ENCODE data around the gene CHMP2A. TPM values are rescaled to one million over a fixed set of nuclear protein-coding genes. Genes with fewer than 3 reads are reported as not detected.

Gene CHMP2A
- total and polyA plus RNA-seq, 2 experiments from 2014 or later, result 92.2 to 145 TPM

DNA sequence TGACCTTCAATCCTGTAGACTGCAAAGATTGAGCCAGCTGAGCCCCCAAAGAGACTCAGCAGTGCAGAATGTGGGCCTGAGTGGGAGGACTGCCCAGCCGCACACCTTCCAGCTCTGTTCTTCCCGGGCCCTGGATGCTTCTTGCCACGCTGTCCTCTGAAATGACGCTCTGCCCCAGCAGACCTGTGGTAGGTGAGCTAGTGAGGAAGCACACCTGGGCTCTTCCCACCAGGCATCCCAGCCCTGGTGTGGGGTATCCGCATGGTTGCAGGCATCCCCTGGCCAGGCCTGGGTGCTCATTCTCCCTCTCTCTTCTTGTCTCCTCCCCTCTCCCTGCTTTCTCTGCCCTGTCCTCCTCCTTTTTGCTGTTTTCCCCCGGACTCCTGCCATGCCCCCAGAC, 28.1 kb upstream of the CHMP2A start:
- Histone ChIP-seq H3K4me2 (no peak overlapping the region), H2AFZ (no peak overlapping the region), H3K79me2 (replicated peaks; ENCODE audit: insufficient read depth) (peaks cover 11% of the 10 kb centered on the region; the same call in 1 of the 2 replicates), H3K27ac (ENCODE audit: low read depth) (no peak overlapping the region), H3K36me3 (ENCODE audit: insufficient read depth) (no peaks in the 10 kb centered on the region; the same call in 1 of the 2 replicates), H3F3A (replicated peaks; ENCODE audit: low read depth) (peaks cover 6% of the 10 kb centered on the region; the same call in 1 of the 2 replicates), H3K9me2 (ENCODE audit: insufficient read depth) (no peaks in the 10 kb centered on the region), H3K4me1 (ENCODE audit: insufficient read depth) (no peaks in the 10 kb centered on the region), H3K4me3 (no peak overlapping the region), H4K20me1 (replicated peaks; ENCODE audit: insufficient read depth) (0 out of 2 replicates have a peak, but pooled peaks cover 11% of the 10 kb centered on the region), H3K27me3 (ENCODE audit: insufficient read depth) (no peaks in the 10 kb centered on the region)
- DNase-seq (ENCODE audit: low spot score), result no peak
- Mint-ChIP-seq H3K4me3 (no peak overlapping the region; the same call in 2 of the 3 replicates), H3K27me3 (ENCODE audit: insufficient read depth, low read depth, poor library complexity) (peaks cover 10% of the 10 kb centered on the region), H3K36me3 (ENCODE audit: low read depth) (peaks cover 22% of the 10 kb centered on the region), H3K9me3 (peaks cover 3% of the 10 kb centered on the region; the same call in 1 of the 3 replicates), H3K27ac (no peak overlapping the region), H3K4me1 (peaks cover 12% of the 10 kb centered on the region)
- ATAC-seq, result no peak
- TF ChIP-seq, protein P1, sequence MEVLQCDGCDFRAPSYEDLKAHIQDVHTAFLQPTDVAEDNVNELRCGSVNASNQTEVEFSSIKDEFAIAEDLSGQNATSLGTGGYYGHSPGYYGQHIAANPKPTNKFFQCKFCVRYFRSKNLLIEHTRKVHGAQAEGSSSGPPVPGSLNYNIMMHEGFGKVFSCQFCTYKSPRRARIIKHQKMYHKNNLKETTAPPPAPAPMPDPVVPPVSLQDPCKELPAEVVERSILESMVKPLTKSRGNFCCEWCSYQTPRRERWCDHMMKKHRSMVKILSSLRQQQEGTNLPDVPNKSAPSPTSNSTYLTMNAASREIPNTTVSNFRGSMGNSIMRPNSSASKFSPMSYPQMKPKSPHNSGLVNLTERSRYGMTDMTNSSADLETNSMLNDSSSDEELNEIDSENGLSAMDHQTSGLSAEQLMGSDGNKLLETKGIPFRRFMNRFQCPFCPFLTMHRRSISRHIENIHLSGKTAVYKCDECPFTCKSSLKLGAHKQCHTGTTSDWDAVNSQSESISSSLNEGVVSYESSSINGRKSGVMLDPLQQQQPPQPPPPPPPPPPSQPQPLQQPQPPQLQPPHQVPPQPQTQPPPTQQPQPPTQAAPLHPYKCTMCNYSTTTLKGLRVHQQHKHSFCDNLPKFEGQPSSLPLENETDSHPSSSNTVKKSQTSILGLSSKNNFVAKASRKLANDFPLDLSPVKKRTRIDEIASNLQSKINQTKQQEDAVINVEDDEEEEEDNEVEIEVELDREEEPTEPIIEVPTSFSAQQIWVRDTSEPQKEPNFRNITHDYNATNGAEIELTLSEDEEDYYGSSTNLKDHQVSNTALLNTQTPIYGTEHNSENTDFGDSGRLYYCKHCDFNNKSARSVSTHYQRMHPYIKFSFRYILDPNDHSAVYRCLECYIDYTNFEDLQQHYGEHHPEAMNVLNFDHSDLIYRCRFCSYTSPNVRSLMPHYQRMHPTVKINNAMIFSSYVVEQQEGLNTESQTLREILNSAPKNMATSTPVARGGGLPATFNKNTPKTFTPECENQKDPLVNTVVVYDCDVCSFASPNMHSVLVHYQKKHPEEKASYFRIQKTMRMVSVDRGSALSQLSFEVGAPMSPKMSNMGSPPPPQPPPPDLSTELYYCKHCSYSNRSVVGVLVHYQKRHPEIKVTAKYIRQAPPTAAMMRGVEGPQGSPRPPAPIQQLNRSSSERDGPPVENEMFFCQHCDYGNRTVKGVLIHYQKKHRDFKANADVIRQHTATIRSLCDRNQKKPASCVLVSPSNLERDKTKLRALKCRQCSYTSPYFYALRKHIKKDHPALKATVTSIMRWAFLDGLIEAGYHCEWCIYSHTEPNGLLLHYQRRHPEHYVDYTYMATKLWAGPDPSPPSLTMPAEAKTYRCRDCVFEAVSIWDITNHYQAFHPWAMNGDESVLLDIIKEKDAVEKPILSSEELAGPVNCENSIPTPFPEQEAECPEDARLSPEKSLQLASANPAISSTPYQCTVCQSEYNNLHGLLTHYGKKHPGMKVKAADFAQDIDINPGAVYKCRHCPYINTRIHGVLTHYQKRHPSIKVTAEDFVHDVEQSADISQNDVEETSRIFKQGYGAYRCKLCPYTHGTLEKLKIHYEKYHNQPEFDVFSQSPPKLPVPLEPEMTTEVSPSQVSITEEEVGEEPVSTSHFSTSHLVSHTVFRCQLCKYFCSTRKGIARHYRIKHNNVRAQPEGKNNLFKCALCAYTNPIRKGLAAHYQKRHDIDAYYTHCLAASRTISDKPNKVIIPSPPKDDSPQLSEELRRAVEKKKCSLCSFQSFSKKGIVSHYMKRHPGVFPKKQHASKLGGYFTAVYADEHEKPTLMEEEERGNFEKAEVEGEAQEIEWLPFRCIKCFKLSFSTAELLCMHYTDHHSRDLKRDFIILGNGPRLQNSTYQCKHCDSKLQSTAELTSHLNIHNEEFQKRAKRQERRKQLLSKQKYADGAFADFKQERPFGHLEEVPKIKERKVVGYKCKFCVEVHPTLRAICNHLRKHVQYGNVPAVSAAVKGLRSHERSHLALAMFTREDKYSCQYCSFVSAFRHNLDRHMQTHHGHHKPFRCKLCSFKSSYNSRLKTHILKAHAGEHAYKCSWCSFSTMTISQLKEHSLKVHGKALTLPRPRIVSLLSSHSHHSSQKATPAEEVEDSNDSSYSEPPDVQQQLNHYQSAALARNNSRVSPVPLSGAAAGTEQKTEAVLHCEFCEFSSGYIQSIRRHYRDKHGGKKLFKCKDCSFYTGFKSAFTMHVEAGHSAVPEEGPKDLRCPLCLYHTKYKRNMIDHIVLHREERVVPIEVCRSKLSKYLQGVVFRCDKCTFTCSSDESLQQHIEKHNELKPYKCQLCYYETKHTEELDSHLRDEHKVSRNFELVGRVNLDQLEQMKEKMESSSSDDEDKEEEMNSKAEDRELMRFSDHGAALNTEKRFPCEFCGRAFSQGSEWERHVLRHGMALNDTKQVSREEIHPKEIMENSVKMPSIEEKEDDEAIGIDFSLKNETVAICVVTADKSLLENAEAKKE (CRISPR knock-in tag; IDR thresholded peaks at IDR 0.05), result no peak
- TF ChIP-seq NANOG (IDR thresholded peaks at IDR 0.05; ENCODE audit: borderline replicate concordance), result no peak
- no peak for TF ChIP-seq EZH2phosphoT487 (IDR thresholded peaks at IDR 0.05; ENCODE audit: unreplicated experiment)
- no peak for TF ChIP-seq EZH2 (IDR thresholded peaks at IDR 0.05; ENCODE audit: low read depth, unreplicated experiment)
- TF ChIP-seq CTCF (conservative IDR thresholded peaks at IDR 0.05; ENCODE audit: low read depth in 2 of 2), result no peak
- no peak for TF ChIP-seq ETS1 (IDR thresholded peaks at IDR 0.05)
- TF ChIP-seq CREB1 (CRISPR knock-in tag; IDR thresholded peaks at IDR 0.05; ENCODE audit: low read depth), result no peak
- no peak for TF ChIP-seq JUNB (IDR thresholded peaks at IDR 0.05; ENCODE audit: unreplicated experiment)
- no peak for TF ChIP-seq POLR2AphosphoS5 (IDR thresholded peaks at IDR 0.05; ENCODE audit: low read depth)
- no peak for TF ChIP-seq STAT1 (IDR thresholded peaks at IDR 0.05; ENCODE audit: unreplicated experiment)
- TF ChIP-seq ZNF331 (CRISPR knock-in tag; IDR thresholded peaks at IDR 0.05; ENCODE audit: low read depth), result no peak
- no peak for TF ChIP-seq ZNF114 (CRISPR knock-in tag; IDR thresholded peaks at IDR 0.05)
- TF ChIP-seq, protein P2, sequence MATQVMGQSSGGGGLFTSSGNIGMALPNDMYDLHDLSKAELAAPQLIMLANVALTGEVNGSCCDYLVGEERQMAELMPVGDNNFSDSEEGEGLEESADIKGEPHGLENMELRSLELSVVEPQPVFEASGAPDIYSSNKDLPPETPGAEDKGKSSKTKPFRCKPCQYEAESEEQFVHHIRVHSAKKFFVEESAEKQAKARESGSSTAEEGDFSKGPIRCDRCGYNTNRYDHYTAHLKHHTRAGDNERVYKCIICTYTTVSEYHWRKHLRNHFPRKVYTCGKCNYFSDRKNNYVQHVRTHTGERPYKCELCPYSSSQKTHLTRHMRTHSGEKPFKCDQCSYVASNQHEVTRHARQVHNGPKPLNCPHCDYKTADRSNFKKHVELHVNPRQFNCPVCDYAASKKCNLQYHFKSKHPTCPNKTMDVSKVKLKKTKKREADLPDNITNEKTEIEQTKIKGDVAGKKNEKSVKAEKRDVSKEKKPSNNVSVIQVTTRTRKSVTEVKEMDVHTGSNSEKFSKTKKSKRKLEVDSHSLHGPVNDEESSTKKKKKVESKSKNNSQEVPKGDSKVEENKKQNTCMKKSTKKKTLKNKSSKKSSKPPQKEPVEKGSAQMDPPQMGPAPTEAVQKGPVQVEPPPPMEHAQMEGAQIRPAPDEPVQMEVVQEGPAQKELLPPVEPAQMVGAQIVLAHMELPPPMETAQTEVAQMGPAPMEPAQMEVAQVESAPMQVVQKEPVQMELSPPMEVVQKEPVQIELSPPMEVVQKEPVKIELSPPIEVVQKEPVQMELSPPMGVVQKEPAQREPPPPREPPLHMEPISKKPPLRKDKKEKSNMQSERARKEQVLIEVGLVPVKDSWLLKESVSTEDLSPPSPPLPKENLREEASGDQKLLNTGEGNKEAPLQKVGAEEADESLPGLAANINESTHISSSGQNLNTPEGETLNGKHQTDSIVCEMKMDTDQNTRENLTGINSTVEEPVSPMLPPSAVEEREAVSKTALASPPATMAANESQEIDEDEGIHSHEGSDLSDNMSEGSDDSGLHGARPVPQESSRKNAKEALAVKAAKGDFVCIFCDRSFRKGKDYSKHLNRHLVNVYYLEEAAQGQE (IDR thresholded peaks at IDR 0.05; ENCODE audit: unreplicated experiment), result no peak

Measured in GM23338 (cell line).